Measurements from ENCODE around the gene EEIG1. TPM values are rescaled to one million over a fixed set of nuclear protein-coding genes. Genes with fewer than 3 reads are reported as not detected.

Gene EEIG1
- total RNA-seq, 4 donors from 2014 or later = 5.0 to 140 (median 19.3) TPM

GRCh38 chr9:127934986-127935385 lies 45.8 kb downstream of the EEIG1 start:
- TF ChIP-seq POLR2A (IDR thresholded peaks at IDR 0.05) (no peak), CTCF (IDR thresholded peaks at IDR 0.05) (no peak)
- H3K4me3 ChIP-seq = no peak overlapping the region
- DNase-seq = no peak
- intact Hi-C loops (cut with DNase I; ENCODE audit: low total_unique reads) = no loop called here
- H3K36me3 ChIP-seq = no peaks in the 10 kb centered on the region
- peaks cover 7 to 10% of the 10 kb centered on the region in 2 donors for H3K4me1 ChIP-seq
- no peaks in the 10 kb centered on the region for H3K27me3 ChIP-seq
- H3K27ac ChIP-seq = no peak overlapping the region
- no peaks in the 10 kb centered on the region for H3K9me3 ChIP-seq

GRCh38 chr9:127934248-127934647 lies 46.5 kb downstream of the EEIG1 start:
- no peak for DNase-seq
- Histone ChIP-seq H3K4me1 (peaks cover 7 to 10% of the 10 kb centered on the region in 2 donors), H3K4me3 (no peak overlapping the region), H3K27me3 (no peaks in the 10 kb centered on the region), H3K9me3 (no peaks in the 10 kb centered on the region), H3K36me3 (no peaks in the 10 kb centered on the region), H3K27ac (no peak overlapping the region)
- intact Hi-C loops (cut with DNase I; ENCODE audit: low total_unique reads) = no loop called here
- no peak for TF ChIP-seq POLR2A (IDR thresholded peaks at IDR 0.05)
- TF ChIP-seq CTCF (IDR thresholded peaks at IDR 0.05) = no peak

- Histone ChIP-seq H3K4me3 (peak overlapping the region; percentile 33 to 41), H3K9me3 (no peaks in the 10 kb centered on the region), H3K27ac (no peak overlapping the region), H3K27me3 (peaks cover 12 to 14% of the 10 kb centered on the region in 2 donors), H3K36me3 (no peaks in the 10 kb centered on the region), H3K4me1 (peaks cover 2 to 11% of the 10 kb centered on the region in 2 donors)
- TF ChIP-seq CTCF (IDR thresholded peaks at IDR 0.05) = no peak
- no peak for TF ChIP-seq POLR2A (IDR thresholded peaks at IDR 0.05)
- DNase-seq = no peak
- intact Hi-C loops (cut with DNase I; ENCODE audit: low total_unique reads) = no loop called here
Measured at GRCh38 chr9:127931092-127931881, 49.5 kb downstream of the EEIG1 start.

Other genes starting within 250 kb of the EEIG1 start
- gene TOR2A, start 245.7 kb downstream of the EEIG1 start, total RNA-seq = 10 to 100 TPM in 2 of 4 donors, 1 to 10 TPM in 2; 2.0 to 73.8 (median 7.0) TPM
- gene SH2D3C, start 202.3 kb downstream of the EEIG1 start, total RNA-seq = 10 to 100 TPM in 3 of 4 donors, 1 to 10 TPM in 1; 3.6 to 38.1 (median 19.8) TPM
- gene CDK9, start 195.0 kb downstream of the EEIG1 start, total RNA-seq = 100 to 1,000 TPM in 1 of 4 donors, 10 to 100 TPM in 3; 30.0 to 175 (median 77.4) TPM
- 100 to 1,000 TPM in 1 of 4 donors, 10 to 100 TPM in 3; 11.5 to 128 (median 46.6) TPM for gene FPGS, start 178.1 kb downstream of the EEIG1 start, total RNA-seq
- 100 to 1,000 TPM in 1 of 4 donors, 10 to 100 TPM in 3; 14.0 to 256 (median 50.3) TPM for gene ENG, start 126.3 kb downstream of the EEIG1 start, total RNA-seq
- gene AK1, start 103.3 kb downstream of the EEIG1 start, total RNA-seq = 10 to 100 TPM in 2 of 4 donors, 1 to 10 TPM in 2; 6.1 to 54.3 (median 15.7) TPM
- gene ST6GALNAC6, start 81.4 kb downstream of the EEIG1 start, total RNA-seq = 100 to 1,000 TPM in 3 of 4 donors, 10 to 100 TPM in 1; 37.7 to 133 (median 111) TPM
- 10 to 100 TPM in 3 of 4 donors, under 1 TPM in 1; 0.59 to 41.7 (median 20.7) TPM for gene ST6GALNAC4, start 63.9 kb downstream of the EEIG1 start, total RNA-seq
- gene PIP5KL1, start 50.2 kb downstream of the EEIG1 start, total RNA-seq = 10 to 100 TPM in 1 of 4 donors, 1 to 10 TPM in 2, not detected in 1; 2.9 to 11.3 (median 3.2) TPM
- gene DPM2, start 43.1 kb downstream of the EEIG1 start, total RNA-seq = 10 to 100 TPM in 3 of 4 donors, 1 to 10 TPM in 1; 6.7 to 33.1 (median 15.9) TPM
- 10 to 100 TPM in 2 of 4 donors, 1 to 10 TPM in 2; 3.8 to 27.4 (median 10.6) TPM for gene NAIF1, start 86.3 kb upstream of the EEIG1 start, total RNA-seq
- 10 to 100 TPM; 14.3 to 49.7 (median 49.0) TPM for gene SLC25A25, start 87.2 kb upstream of the EEIG1 start, total RNA-seq
- gene PTGES2, start 146.7 kb upstream of the EEIG1 start, total RNA-seq = 100 to 1,000 TPM in 1 of 4 donors, 10 to 100 TPM in 3; 21.5 to 173 (median 64.2) TPM
- gene LCN2, start 168.5 kb upstream of the EEIG1 start, total RNA-seq = 1 to 10 TPM in 1 of 4 donors, under 1 TPM in 1, not detected in 2; 0.98 to 2.6 TPM
- gene BBLN, start 179.3 kb upstream of the EEIG1 start, total RNA-seq = 100 to 1,000 TPM in 2 of 4 donors, 10 to 100 TPM in 2; 31.3 to 198 (median 96.0) TPM
- 100 to 1,000 TPM in 1 of 4 donors, 10 to 100 TPM in 3; 31.3 to 151 (median 52.6) TPM for gene CIZ1, start 210.6 kb upstream of the EEIG1 start, total RNA-seq
- 10 to 100 TPM in 3 of 4 donors, 1 to 10 TPM in 1; 5.0 to 71.5 (median 31.0) TPM for gene DNM1, start 222.4 kb upstream of the EEIG1 start, total RNA-seq